Dermis microvascular lymphatic vessel endothelial cell (primary cell): Measurements from ENCODE around the gene FAM118A. TPM values are rescaled to one million over a fixed set of nuclear protein-coding genes. Genes with fewer than 3 reads are reported as not detected.
A peak's percentile ranks its signal among the peaks of the same experiment; 100 is the strongest.
"Not testable (repeated sequence)": the region's sequence is repeated elsewhere in the genome, so short reads cannot be mapped to it uniquely, and the experiment has no call there.

ENCODE experiments used
- DNase-seq, 2 donors: peaks; one replicate each; pipeline versions ENCODE4 v3.0.0 to v3.0.0-alpha.2; 2010; ENCODE audit warnings: low read depth in 2 of 2
- total RNA-seq: library from RNA; depleted of rRNA; stranded (reverse); fragments of >200 nt; gene quantifications from 2 replicates; pipeline ENCODE4 v1.2.1, GENCODE V29; 2014

Gene FAM118A
- total RNA-seq, 1 donor from 2014 or later, result 9.0 TPM

GRCh38 chr22:45308957-45309421, 745 bp upstream of the FAM118A start:
- no peak for DNase-seq

- DNase-seq, result no peak
Measured at GRCh38 chr22:45310331-45310976, 720 bp downstream of the FAM118A start.

GRCh38 chr22:45310977-45311531, 1.3 kb downstream of the FAM118A start:
- DNase-seq, result no peak

GRCh38 chr22:45312415-45312814, 2.7 kb downstream of the FAM118A start:
- no peak for DNase-seq

GRCh38 chr22:45312856-45313255, 3.1 kb downstream of the FAM118A start:
- no peak for DNase-seq

- no peak for DNase-seq
Measured at GRCh38 chr22:45314054-45314721, 4.5 kb downstream of the FAM118A start.

GRCh38 chr22:45314786-45315185, 5.1 kb downstream of the FAM118A start:
- no peak for DNase-seq

GRCh38 chr22:45316796-45317526, 7.2 kb downstream of the FAM118A start:
- DNase-seq, result no peak

GRCh38 chr22:45317551-45318167, 7.9 kb downstream of the FAM118A start:
- DNase-seq, result peak; percentile 80 to 89

- DNase-seq, result peak; percentile 78 to 93
Measured at GRCh38 chr22:45318168-45318557, 8.4 kb downstream of the FAM118A start.

GRCh38 chr22:45318558-45319323, 9.0 kb downstream of the FAM118A start:
- peak; percentile 29 to 62 for DNase-seq

- DNase-seq, result peak in 1 of 2 donors; percentile 22
Measured at GRCh38 chr22:45319324-45319685, 9.6 kb downstream of the FAM118A start.

GRCh38 chr22:45320357-45320976, 10.7 kb downstream of the FAM118A start:
- DNase-seq, result no peak

- DNase-seq, result no peak
Measured at GRCh38 chr22:45321827-45322226, 12.1 kb downstream of the FAM118A start.

GRCh38 chr22:45322873-45323525, 13.3 kb downstream of the FAM118A start:
- DNase-seq, result no peak

GRCh38 chr22:45323695-45324094, 14.0 kb downstream of the FAM118A start:
- no peak for DNase-seq

GRCh38 chr22:45324311-45324711, 14.6 kb downstream of the FAM118A start:
- no peak for DNase-seq

- DNase-seq, result not testable (repeated sequence)
Measured at GRCh38 chr22:45328261-45328660, 18.5 kb downstream of the FAM118A start.

GRCh38 chr22:45328822-45329529, 19.2 kb downstream of the FAM118A start:
- DNase-seq, result no peak
